Activated T-cell treated with anti-CD3 and anti-CD28 coated beads, Interleukin-2, amount 50 U/mL, for 4 hours (primary cell): ENCODE data around the gene BMPR1B. TPM values are rescaled to one million over a fixed set of nuclear protein-coding genes. Genes with fewer than 3 reads are reported as not detected.
"Not testable (repeated sequence)": the region's sequence is repeated elsewhere in the genome, so short reads cannot be mapped to it uniquely, and the experiment has no call there.

Experiments used
- ATAC-seq, 2 donors: fragments of 200-7000 bp; cut with Tn5 transposase; one replicate each; pipeline ENCODE4 v1.10.0; 2021
- DNase-seq: peaks from one replicate; pipeline ENCODE4 v3.0.0-alpha.2; 2020
- H3K27me3 Mint-ChIP-seq: one replicate; pipeline ENCODE4 v1.8.0; 2021; ENCODE audit warnings: low read depth, mixed read lengths
- H3K36me3 Mint-ChIP-seq: one replicate; pipeline ENCODE4 v1.8.0; 2022; ENCODE audit warnings: mixed read lengths; ENCODE audit not compliant: insufficient read depth
- H3K4me1 Mint-ChIP-seq: one replicate; pipeline ENCODE4 v1.8.0; 2021; ENCODE audit warnings: low read depth, mixed read lengths
- H3K4me3 Mint-ChIP-seq: one replicate; pipeline ENCODE4 v1.8.0; 2021; ENCODE audit warnings: mild to moderate bottlenecking, moderate library complexity, mixed read lengths
- H3K9me3 Mint-ChIP-seq: one replicate; pipeline ENCODE4 v1.8.0; 2021; ENCODE audit warnings: mixed read lengths
- total RNA-seq, 3 donors: library from RNA; stranded (reverse); gene quantifications; one replicate each; pipeline ENCODE4 v1.2.1, GENCODE V29; 2021

The BMPR1B gene
- total RNA-seq, 3 donors from 2014 or later, result not detected

- DNase-seq, result no peak
- Mint-ChIP-seq H3K4me1 (no peaks in the 10 kb centered on the region), H3K4me3 (no peak overlapping the region), H3K9me3 (no peaks in the 10 kb centered on the region), H3K36me3 (no peaks in the 10 kb centered on the region), H3K27me3 (no peaks in the 10 kb centered on the region)
- no peak for ATAC-seq
Measured at GRCh38 chr4:95049551-95050233, 291.9 kb downstream of the BMPR1B start.

GRCh38 chr4:95050980-95051701, 293.4 kb downstream of the BMPR1B start:
- ATAC-seq (no peak), DNase-seq (no peak)
- no peak overlapping the region for H3K4me3 Mint-ChIP-seq
- no peaks in the 10 kb centered on the region for H3K4me1 Mint-ChIP-seq
- no peaks in the 10 kb centered on the region for H3K36me3 Mint-ChIP-seq
- H3K9me3 Mint-ChIP-seq, result no peaks in the 10 kb centered on the region
- H3K27me3 Mint-ChIP-seq, result no peaks in the 10 kb centered on the region

- Mint-ChIP-seq H3K4me1 (no peaks in the 10 kb centered on the region), H3K4me3 (no peak overlapping the region), H3K36me3 (no peaks in the 10 kb centered on the region), H3K9me3 (no peaks in the 10 kb centered on the region), H3K27me3 (no peaks in the 10 kb centered on the region)
- DNase-seq, result no peak
- ATAC-seq, result no peak
Measured at GRCh38 chr4:95051702-95052020, 293.9 kb downstream of the BMPR1B start.

GRCh38 chr4:95058991-95059390, 301.2 kb downstream of the BMPR1B start:
- H3K27me3 Mint-ChIP-seq, result no peaks in the 10 kb centered on the region
- ATAC-seq, result no peak
- H3K4me1 Mint-ChIP-seq, result no peaks in the 10 kb centered on the region
- no peak overlapping the region for H3K4me3 Mint-ChIP-seq
- no peaks in the 10 kb centered on the region for H3K9me3 Mint-ChIP-seq
- H3K36me3 Mint-ChIP-seq, result no peaks in the 10 kb centered on the region
- no peak for DNase-seq

- DNase-seq (no peak), ATAC-seq (no peak)
- Mint-ChIP-seq H3K27me3 (no peaks in the 10 kb centered on the region), H3K9me3 (no peaks in the 10 kb centered on the region), H3K36me3 (no peaks in the 10 kb centered on the region), H3K4me3 (no peak overlapping the region), H3K4me1 (no peaks in the 10 kb centered on the region)
Measured at GRCh38 chr4:95059663-95060062, 301.9 kb downstream of the BMPR1B start.

- Mint-ChIP-seq H3K4me1 (no peaks in the 10 kb centered on the region), H3K36me3 (no peaks in the 10 kb centered on the region), H3K27me3 (no peaks in the 10 kb centered on the region), H3K4me3 (no peak overlapping the region), H3K9me3 (no peaks in the 10 kb centered on the region)
- DNase-seq (no peak), ATAC-seq (no peak)
Measured at GRCh38 chr4:95061220-95061619, 303.5 kb downstream of the BMPR1B start.

GRCh38 chr4:95061801-95062200, 304.0 kb downstream of the BMPR1B start:
- not testable (repeated sequence) for H3K4me3 Mint-ChIP-seq, ATAC-seq, H3K4me1 Mint-ChIP-seq, DNase-seq, H3K9me3 Mint-ChIP-seq, H3K36me3 Mint-ChIP-seq, H3K27me3 Mint-ChIP-seq

- H3K4me3 Mint-ChIP-seq, result no peak overlapping the region
Measured at GRCh38 chr4:95066050-95066449, 308.3 kb downstream of the BMPR1B start.

GRCh38 chr4:95068401-95068800, 310.6 kb downstream of the BMPR1B start:
- ATAC-seq (no peak), DNase-seq (no peak)
- Mint-ChIP-seq H3K9me3 (no peaks in the 10 kb centered on the region), H3K27me3 (no peaks in the 10 kb centered on the region), H3K4me3 (no peak overlapping the region), H3K36me3 (no peaks in the 10 kb centered on the region), H3K4me1 (no peaks in the 10 kb centered on the region)

More at GRCh38 chr4:95066050-95066449, 308.3 kb downstream of the BMPR1B start:
- no peaks in the 10 kb centered on the region for H3K36me3 Mint-ChIP-seq
- DNase-seq, result no peak
- no peaks in the 10 kb centered on the region for H3K9me3 Mint-ChIP-seq
- no peaks in the 10 kb centered on the region for H3K27me3 Mint-ChIP-seq
- H3K4me1 Mint-ChIP-seq, result no peaks in the 10 kb centered on the region
- no peak for ATAC-seq

GRCh38 chr4:95068818-95069478, 311.2 kb downstream of the BMPR1B start:
- Mint-ChIP-seq H3K36me3 (no peaks in the 10 kb centered on the region), H3K9me3 (no peaks in the 10 kb centered on the region), H3K4me3 (no peak overlapping the region), H3K4me1 (no peaks in the 10 kb centered on the region), H3K27me3 (no peaks in the 10 kb centered on the region)
- ATAC-seq (no peak), DNase-seq (no peak)

GRCh38 chr4:95071851-95072250, 314.1 kb downstream of the BMPR1B start:
- Mint-ChIP-seq H3K4me1 (no peaks in the 10 kb centered on the region), H3K4me3 (no peak overlapping the region), H3K36me3 (no peaks in the 10 kb centered on the region), H3K27me3 (no peaks in the 10 kb centered on the region), H3K9me3 (no peaks in the 10 kb centered on the region)
- ATAC-seq, result no peak
- no peak for DNase-seq

GRCh38 chr4:95073646-95074045, 315.9 kb downstream of the BMPR1B start:
- no peak for DNase-seq
- H3K27me3 Mint-ChIP-seq, result no peaks in the 10 kb centered on the region
- H3K4me3 Mint-ChIP-seq, result no peak overlapping the region
- no peak for ATAC-seq
- no peaks in the 10 kb centered on the region for H3K9me3 Mint-ChIP-seq
- no peaks in the 10 kb centered on the region for H3K4me1 Mint-ChIP-seq
- H3K36me3 Mint-ChIP-seq, result no peaks in the 10 kb centered on the region

- no peaks in the 10 kb centered on the region for H3K4me1 Mint-ChIP-seq
- DNase-seq, result no peak
- no peaks in the 10 kb centered on the region for H3K27me3 Mint-ChIP-seq
- no peaks in the 10 kb centered on the region for H3K9me3 Mint-ChIP-seq
- H3K36me3 Mint-ChIP-seq, result no peaks in the 10 kb centered on the region
- no peak overlapping the region for H3K4me3 Mint-ChIP-seq
- ATAC-seq, result no peak
Measured at GRCh38 chr4:95077864-95078263, 320.1 kb downstream of the BMPR1B start.

- no peak for ATAC-seq
- Mint-ChIP-seq H3K4me3 (no peak overlapping the region), H3K9me3 (no peaks in the 10 kb centered on the region), H3K4me1 (peaks cover 11% of the 10 kb centered on the region), H3K27me3 (peaks cover 2% of the 10 kb centered on the region), H3K36me3 (no peaks in the 10 kb centered on the region)
- no peak for DNase-seq
Measured at GRCh38 chr4:95080969-95081368, 323.2 kb downstream of the BMPR1B start.

GRCh38 chr4:95084584-95084983, 326.8 kb downstream of the BMPR1B start:
- Mint-ChIP-seq H3K36me3 (no peaks in the 10 kb centered on the region), H3K27me3 (peaks cover 2% of the 10 kb centered on the region), H3K9me3 (no peaks in the 10 kb centered on the region), H3K4me1 (peaks cover 11% of the 10 kb centered on the region), H3K4me3 (no peak overlapping the region)
- DNase-seq, result no peak
- ATAC-seq, result no peak
